SJCRH30 (cell line): Measurements from ENCODE around the gene EPHB2. TPM values are rescaled to one million over a fixed set of nuclear protein-coding genes. Genes with fewer than 3 reads are reported as not detected.

Source experiments
- DNase-seq, 2 experiments: peaks; one replicate each; pipeline ENCODE4 v3.0.0-alpha.2; 2015 to 2020
- H3K27ac ChIP-seq: fragments of 250-450 bp; sonication (Bioruptor Pico); 2 replicates; pipeline ENCODE4 v1.5.1; 2020; ENCODE audit warnings: mild to moderate bottlenecking, moderate library complexity
- H3K27me3 ChIP-seq: fragments of 250-450 bp; sonication (Bioruptor Pico); 2 replicates; pipeline ENCODE4 v1.5.1; 2020; ENCODE audit warnings: mild to moderate bottlenecking, moderate library complexity
- H3K36me3 ChIP-seq: fragments of 250-450 bp; sonication (Bioruptor Pico); 2 replicates; pipeline ENCODE4 v1.5.1; 2020; ENCODE audit warnings: mild to moderate bottlenecking, moderate library complexity
- H3K4me1 ChIP-seq: fragments of 250-450 bp; sonication (Bioruptor Pico); 2 replicates; pipeline ENCODE4 v1.5.1; 2020; ENCODE audit warnings: mild to moderate bottlenecking, moderate library complexity
- H3K4me3 ChIP-seq: fragments of 250-450 bp; sonication (Bioruptor Pico); 2 replicates; pipeline ENCODE4 v1.5.1; 2020; ENCODE audit warnings: mild to moderate bottlenecking, moderate library complexity
- H3K9me3 ChIP-seq: fragments of 250-450 bp; sonication (Bioruptor Pico); replicated peaks from 2 replicates; pipeline ENCODE4 v1.5.1; 2020; ENCODE audit warnings: mild to moderate bottlenecking, moderate library complexity
- total RNA-seq: library from RNA; depleted of rRNA; stranded (reverse); fragments of >200 nt; shearing (Covaris generic); gene quantifications from 2 replicates; pipeline ENCODE4 v1.2.3, GENCODE V29; 2014

The EPHB2 gene
- total RNA-seq, 1 experiment from 2014 or later, result 32.4 TPM

DNA sequence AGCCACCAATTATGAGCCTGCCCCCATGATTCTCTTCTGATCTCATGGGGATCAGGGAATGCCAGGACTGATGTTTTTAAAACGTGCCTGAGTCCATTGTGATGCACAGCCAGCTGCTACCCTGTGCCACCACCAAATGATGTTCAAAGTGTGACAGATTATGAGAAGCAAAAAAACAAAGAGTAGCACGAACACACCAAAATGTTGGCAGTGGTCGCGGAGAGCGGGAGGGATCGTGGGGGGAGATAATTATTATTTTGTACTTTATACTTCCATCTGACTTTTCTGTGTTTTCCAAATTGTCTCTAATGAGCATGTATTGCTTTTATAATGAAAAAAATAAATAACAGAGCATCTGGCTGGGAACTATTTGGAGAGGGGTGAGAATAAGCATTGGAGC lies 50.5 kb downstream of the EPHB2 start:
- H3K27ac ChIP-seq, result no peak overlapping the region
- no peaks in the 10 kb centered on the region for H3K36me3 ChIP-seq
- H3K27me3 ChIP-seq, result no peaks in the 10 kb centered on the region
- no peaks in the 10 kb centered on the region for H3K4me1 ChIP-seq
- H3K4me3 ChIP-seq, result no peak overlapping the region
- DNase-seq, result no peak
- no peaks in the 10 kb centered on the region for H3K9me3 ChIP-seq

DNA sequence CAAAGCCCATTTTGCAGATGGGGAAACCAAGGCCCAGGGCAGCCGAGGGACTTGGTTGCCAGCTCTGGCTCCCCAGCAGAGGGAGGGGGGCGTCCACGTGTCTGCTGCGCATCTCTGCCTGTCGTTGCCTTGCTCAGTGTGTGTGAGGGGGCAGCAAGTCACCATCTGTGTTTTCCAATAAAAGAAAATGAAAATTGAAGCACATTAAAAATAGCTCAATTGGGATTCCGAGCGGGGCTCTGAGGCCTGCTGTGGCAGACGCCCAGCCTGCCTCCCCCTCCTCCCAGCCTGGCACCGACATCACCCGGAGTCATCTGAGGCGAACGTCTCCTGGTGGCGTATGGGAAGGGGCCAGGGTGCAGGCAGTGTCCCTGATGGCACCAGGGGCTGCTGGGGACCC lies 51.2 kb downstream of the EPHB2 start:
- no peak overlapping the region for H3K27ac ChIP-seq
- DNase-seq, result no peak
- no peaks in the 10 kb centered on the region for H3K36me3 ChIP-seq
- no peaks in the 10 kb centered on the region for H3K9me3 ChIP-seq
- no peak overlapping the region for H3K4me3 ChIP-seq
- H3K4me1 ChIP-seq, result no peaks in the 10 kb centered on the region
- H3K27me3 ChIP-seq, result no peaks in the 10 kb centered on the region

GRCh38 chr1:22763487-22764200 lies 53.0 kb downstream of the EPHB2 start:
- Histone ChIP-seq H3K9me3 (no peaks in the 10 kb centered on the region), H3K27me3 (no peaks in the 10 kb centered on the region), H3K36me3 (no peaks in the 10 kb centered on the region), H3K27ac (no peak overlapping the region), H3K4me1 (no peaks in the 10 kb centered on the region), H3K4me3 (no peak overlapping the region)
- DNase-seq, result peak in 1 of 2 experiments; percentile 17

DNA sequence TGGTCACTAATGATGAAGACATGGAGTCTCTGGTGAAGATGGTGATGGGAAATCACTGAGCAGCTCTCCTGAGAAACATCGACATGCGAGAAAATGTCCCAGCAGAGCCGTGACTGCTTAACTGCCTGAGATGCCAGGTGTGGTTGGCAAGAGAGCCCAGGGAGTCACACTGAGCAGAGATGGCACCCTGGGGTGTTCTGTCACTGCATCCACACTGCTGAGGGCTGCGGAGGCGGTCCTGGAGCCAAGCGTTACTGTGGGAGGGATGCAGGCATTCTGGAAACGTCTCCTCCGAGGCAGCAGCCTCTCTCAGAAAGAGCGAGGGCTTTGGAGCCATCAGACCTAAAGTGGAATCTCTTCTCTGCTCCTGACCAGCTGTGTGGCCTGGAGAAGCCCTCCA lies 57.2 kb downstream of the EPHB2 start:
- H3K4me1 ChIP-seq, result peaks cover 4% of the 10 kb centered on the region; the same call in 1 of the 2 replicates
- no peak overlapping the region for H3K27ac ChIP-seq
- H3K27me3 ChIP-seq, result no peaks in the 10 kb centered on the region
- no peak for DNase-seq
- no peaks in the 10 kb centered on the region for H3K36me3 ChIP-seq
- H3K4me3 ChIP-seq, result no peak overlapping the region
- no peaks in the 10 kb centered on the region for H3K9me3 ChIP-seq

DNA sequence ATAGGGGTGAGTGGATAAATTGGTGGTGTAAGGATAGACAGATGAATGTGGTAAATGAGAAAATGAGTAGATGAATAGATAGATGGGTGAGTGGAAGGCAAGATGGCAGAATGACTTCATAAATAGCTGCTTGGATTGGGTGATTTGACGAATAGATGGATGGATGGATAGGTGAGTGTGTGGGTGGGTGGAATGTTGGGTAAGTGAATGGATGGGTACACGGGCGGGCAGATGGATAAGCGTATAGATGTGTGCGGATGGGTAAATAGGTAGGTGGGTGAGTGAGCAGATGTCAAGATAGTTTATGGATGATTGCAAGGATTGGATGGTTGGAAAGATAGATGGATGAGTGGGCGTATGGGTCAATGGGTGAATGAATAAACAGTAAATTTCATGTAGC lies 59.3 kb downstream of the EPHB2 start:
- H3K4me1 ChIP-seq, result peaks cover 4% of the 10 kb centered on the region; the same call in 1 of the 2 replicates
- no peaks in the 10 kb centered on the region for H3K27me3 ChIP-seq
- no peaks in the 10 kb centered on the region for H3K9me3 ChIP-seq
- no peak overlapping the region for H3K4me3 ChIP-seq
- no peak for DNase-seq
- H3K36me3 ChIP-seq, result no peaks in the 10 kb centered on the region
- no peak overlapping the region for H3K27ac ChIP-seq

- Histone ChIP-seq H3K4me1 (peaks cover 4% of the 10 kb centered on the region; the same call in 1 of the 2 replicates), H3K36me3 (no peaks in the 10 kb centered on the region), H3K9me3 (no peaks in the 10 kb centered on the region), H3K4me3 (no peak overlapping the region), H3K27me3 (no peaks in the 10 kb centered on the region), H3K27ac (no peak overlapping the region)
- DNase-seq, result peak; percentile 38 to 56
Measured at GRCh38 chr1:22772014-22772413, 61.4 kb downstream of the EPHB2 start.

DNA sequence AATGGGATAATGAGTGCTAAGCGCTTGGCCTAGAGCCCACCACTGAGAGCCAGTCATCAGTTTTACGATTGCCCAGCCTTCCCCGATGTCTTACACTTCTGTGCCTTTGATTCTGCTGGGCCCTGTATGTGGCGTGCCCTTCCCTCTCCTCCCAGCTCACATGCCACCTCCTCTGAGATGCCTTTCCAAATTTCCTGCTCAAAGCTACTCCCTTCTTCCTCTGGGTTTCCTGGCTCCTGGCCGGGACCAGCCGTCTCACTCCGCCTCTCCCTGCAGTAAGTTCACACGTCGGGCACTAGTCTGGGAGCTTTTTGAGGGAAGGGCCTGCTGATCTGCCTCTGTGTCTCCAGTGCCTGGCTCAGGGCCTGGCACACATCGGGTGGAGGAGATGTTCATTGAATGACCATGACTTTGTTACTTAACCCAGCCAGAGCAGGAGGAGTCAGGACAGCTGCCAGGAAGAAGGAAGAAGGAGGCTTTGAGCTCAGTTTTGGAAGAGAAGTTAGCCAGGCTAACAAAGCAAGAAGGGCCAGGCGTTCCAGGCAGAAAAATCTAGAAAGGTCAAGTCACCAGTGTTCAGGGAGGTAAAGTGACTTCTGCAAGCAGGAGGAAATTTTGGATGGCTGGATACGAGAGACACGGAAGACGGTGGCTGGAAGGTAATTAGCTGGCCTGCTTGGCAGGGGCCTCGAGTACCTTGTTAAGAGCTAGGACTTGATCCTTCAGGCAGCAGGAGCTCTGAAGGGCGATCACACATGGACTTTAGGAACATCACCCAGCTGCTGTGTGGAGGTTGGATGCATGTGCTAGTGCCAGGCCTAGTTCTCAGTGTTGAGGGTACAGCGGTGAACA lies 63.6 kb downstream of the EPHB2 start:
- Histone ChIP-seq H3K9me3 (no peaks in the 10 kb centered on the region), H3K27ac (no peak overlapping the region), H3K4me1 (peaks cover 17% of the 10 kb centered on the region), H3K27me3 (no peaks in the 10 kb centered on the region), H3K4me3 (no peak overlapping the region), H3K36me3 (no peaks in the 10 kb centered on the region)
- DNase-seq, result peak in 1 of 2 experiments; percentile 27

DNA sequence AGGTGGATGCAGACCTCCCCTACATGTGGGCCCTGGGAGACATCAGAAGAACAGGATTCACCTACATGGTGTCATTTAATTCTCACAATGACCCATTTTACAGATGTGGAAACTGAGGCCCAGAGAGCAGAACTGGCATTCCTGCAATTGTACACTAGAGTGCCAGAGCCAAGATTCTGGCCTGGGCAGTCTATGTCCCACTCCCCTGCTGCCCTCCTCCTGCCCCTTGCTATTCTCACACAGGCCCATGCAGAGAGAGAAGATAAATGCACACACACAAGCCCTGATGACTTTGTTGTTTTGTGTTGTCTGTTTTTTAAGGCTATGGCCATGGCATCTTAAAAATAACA lies 64.2 kb downstream of the EPHB2 start:
- H3K27me3 ChIP-seq, result no peaks in the 10 kb centered on the region
- no peaks in the 10 kb centered on the region for H3K36me3 ChIP-seq

GRCh38 chr1:22775478-22775877 lies 64.8 kb downstream of the EPHB2 start:
- no peaks in the 10 kb centered on the region for H3K36me3 ChIP-seq
- DNase-seq, result no peak
- no peak overlapping the region for H3K4me3 ChIP-seq
- peaks cover 20% of the 10 kb centered on the region for H3K4me1 ChIP-seq
- H3K27me3 ChIP-seq, result no peaks in the 10 kb centered on the region
- no peaks in the 10 kb centered on the region for H3K9me3 ChIP-seq
- H3K27ac ChIP-seq, result no peak overlapping the region

More for the DNA sequence above, 64.2 kb downstream of the EPHB2 start:
- Histone ChIP-seq H3K9me3 (no peaks in the 10 kb centered on the region), H3K27ac (no peak overlapping the region), H3K4me3 (no peak overlapping the region), H3K4me1 (peaks cover 20% of the 10 kb centered on the region)
- DNase-seq, result no peak

- H3K27me3 ChIP-seq, result no peaks in the 10 kb centered on the region
- H3K36me3 ChIP-seq, result no peaks in the 10 kb centered on the region
- H3K27ac ChIP-seq, result no peak overlapping the region
- no peak overlapping the region for H3K4me3 ChIP-seq
- no peaks in the 10 kb centered on the region for H3K9me3 ChIP-seq
- H3K4me1 ChIP-seq, result peaks cover 20% of the 10 kb centered on the region
- no peak for DNase-seq
Measured at GRCh38 chr1:22776035-22776613, 65.5 kb downstream of the EPHB2 start.

DNA sequence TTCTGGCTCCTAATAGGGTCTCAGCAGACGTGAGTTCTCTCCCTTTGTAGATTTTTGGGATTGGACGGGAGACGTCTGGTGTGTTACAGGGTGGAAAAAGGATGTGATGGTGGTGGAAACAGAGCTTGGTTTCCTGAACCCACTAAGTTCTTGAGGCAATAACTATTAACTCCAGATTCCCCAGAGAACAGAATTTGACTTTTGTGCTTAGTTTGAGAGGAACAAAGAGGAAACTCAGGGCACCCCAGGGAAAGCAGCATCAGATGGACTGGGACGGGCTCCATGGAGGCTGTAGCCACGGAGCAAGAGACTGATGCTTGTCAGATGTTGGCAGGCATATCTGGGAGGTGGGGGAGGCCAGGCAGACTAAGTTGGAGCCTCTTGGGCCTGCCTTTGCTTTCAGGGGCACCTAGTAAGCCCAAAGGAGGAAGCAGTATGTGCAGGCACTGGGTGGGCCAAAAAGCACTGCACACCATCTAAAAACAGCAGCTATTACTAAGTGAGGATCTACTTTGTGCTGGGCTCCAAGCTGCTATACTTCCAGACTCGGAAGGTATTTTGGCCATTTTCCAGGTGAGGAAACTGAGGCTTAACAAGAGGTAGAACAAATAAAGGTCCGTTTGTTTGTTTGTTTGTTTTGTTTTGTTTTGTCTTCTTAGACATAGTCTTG lies 66.9 kb downstream of the EPHB2 start:
- Histone ChIP-seq H3K27me3 (no peaks in the 10 kb centered on the region), H3K4me3 (no peak overlapping the region), H3K4me1 (peaks cover 16% of the 10 kb centered on the region), H3K27ac (no peak overlapping the region), H3K36me3 (no peaks in the 10 kb centered on the region), H3K9me3 (no peaks in the 10 kb centered on the region)
- no peak for DNase-seq

DNA sequence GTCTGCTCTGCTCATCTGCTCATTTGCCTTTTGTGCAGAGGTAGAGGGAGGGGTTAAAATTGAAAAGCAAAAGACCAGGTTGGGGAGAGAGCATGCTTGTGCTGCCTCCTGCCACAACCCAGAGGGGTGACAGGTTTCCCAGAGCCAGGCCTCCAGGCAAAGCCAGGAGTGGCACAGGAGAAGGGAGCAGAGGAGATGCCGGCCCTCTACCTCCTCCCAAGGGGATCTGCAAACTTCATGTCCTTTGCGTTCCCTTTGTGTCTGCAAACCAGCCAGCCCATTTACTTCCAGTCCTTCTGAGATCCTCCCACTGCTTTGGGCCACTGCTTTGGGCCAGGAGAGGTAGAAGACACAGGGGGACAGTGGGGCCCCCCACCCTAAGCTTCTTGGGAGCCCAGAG lies 67.8 kb downstream of the EPHB2 start:
- no peak overlapping the region for H3K27ac ChIP-seq
- H3K36me3 ChIP-seq, result no peaks in the 10 kb centered on the region
- no peak overlapping the region for H3K4me3 ChIP-seq
- no peaks in the 10 kb centered on the region for H3K9me3 ChIP-seq
- H3K27me3 ChIP-seq, result no peaks in the 10 kb centered on the region
- peaks cover 16% of the 10 kb centered on the region for H3K4me1 ChIP-seq
- DNase-seq, result peak in 1 of 2 experiments; percentile 26

GRCh38 chr1:22778862-22779520 lies 68.4 kb downstream of the EPHB2 start:
- H3K4me3 ChIP-seq, result no peak overlapping the region
- peaks cover under 1% of the 10 kb centered on the region; the same call in 1 of the 2 replicates for H3K36me3 ChIP-seq
- peak; percentile 77 to 80 for DNase-seq
- peaks cover 16% of the 10 kb centered on the region for H3K4me1 ChIP-seq
- H3K27me3 ChIP-seq, result no peaks in the 10 kb centered on the region
- H3K9me3 ChIP-seq, result no peaks in the 10 kb centered on the region
- no peak overlapping the region for H3K27ac ChIP-seq

DNA sequence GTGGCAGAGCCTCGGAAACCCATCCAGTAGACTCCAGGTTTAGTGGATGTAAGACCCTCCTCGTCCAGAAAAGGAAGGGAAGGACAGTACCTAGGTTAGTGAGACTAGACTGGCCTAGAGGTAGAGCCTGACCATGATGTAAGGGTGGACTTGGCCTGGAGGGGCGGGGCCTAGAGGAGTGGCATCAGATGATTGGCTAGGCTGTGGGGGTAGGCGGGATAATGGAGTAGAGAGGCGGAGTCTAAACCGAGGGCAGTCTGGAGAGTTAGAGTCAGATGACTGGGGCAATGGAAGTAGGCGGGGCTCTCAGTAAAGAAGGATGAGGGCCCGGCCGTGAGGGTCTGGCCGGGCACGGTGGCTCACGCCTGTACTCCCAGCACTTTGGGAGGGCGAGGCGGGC lies 70.1 kb downstream of the EPHB2 start:
- Histone ChIP-seq H3K4me3 (no peak overlapping the region), H3K9me3 (no peaks in the 10 kb centered on the region), H3K4me1 (peaks cover 16% of the 10 kb centered on the region), H3K36me3 (peaks cover 10% of the 10 kb centered on the region; the same call in 1 of the 2 replicates), H3K27me3 (no peaks in the 10 kb centered on the region), H3K27ac (no peak overlapping the region)
- peak; percentile 57 to 75 for DNase-seq
